GM10266 (cell line): ENCODE results near the gene DIRAS3.

Source experiments
- DNase-seq: peaks from one replicate; pipeline ENCODE4 v3.0.0; 2012; ENCODE audit errors: extremely low spot score
- CTCF ChIP-seq: IDR thresholded peaks from 2 replicates; pipeline ENCODE4 v1.5.1; 2012; ENCODE audit warnings: mild to moderate bottlenecking, low read depth; ENCODE audit not compliant: control insufficient read depth, insufficient read depth; ENCODE audit errors: missing control alignments

The DIRAS3 gene

DNA sequence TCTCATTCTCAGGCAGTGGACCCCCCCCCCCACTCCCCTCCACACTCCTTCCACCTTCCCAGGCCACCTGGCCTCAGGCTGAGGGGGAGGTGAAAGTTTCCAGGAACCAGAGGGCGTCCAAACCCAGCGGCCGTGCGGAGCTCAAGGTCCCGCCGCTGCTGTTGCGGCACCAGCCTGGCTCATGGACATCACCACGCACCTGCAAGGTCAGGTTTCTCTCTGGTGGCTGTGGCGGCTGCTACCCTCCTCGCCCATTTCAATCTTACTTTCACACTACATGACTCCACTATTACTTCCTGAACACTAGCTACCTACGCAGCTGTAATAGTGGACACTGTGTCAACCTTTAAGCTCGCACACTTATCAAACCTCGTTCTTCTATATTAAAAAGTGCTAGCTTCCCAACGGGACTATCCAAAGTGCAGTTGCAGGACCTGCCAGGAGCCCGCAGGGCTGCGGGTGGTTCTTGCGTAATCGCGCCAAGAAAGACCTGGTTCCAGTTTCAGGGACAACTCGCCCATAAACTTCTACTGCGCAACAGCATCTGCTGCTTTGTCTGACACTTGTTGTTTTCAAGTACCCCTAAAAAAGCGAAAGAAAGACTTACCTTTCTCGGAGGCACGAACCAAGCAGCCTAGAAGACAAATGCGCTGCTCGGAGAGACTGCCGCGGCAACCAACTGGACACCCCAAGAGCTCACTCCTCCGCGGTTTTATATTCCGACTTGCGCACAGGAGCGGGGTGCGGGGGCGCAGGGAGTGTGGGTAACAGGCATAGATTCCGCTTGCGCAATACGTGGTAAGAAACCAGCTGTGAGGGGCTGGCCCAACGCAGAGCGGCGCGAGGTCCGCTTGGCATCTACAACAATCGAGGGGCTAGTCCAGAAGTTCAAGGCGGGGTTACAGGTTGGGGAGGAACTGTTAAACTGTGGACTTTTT is at the start of gene DIRAS3:
DIRAS3 (minus strand) TSS at position 687 of the 938 bp plus-strand sequence. CDS start 3,330 bp downstream, outside the sequence.
- no peak for DNase-seq
- no peak for TF ChIP-seq CTCF

- no peak for TF ChIP-seq CTCF
Observed at GRCh38 chr1:68093737-68094136, 43.3 kb upstream of the DIRAS3 start.

GRCh38 chr1:68087184-68087583 is 36.8 kb upstream of the DIRAS3 start:
- DNase-seq, result no peak
- no peak for TF ChIP-seq CTCF

More at GRCh38 chr1:68093737-68094136, 43.3 kb upstream of the DIRAS3 start:
- no peak for DNase-seq

DNA sequence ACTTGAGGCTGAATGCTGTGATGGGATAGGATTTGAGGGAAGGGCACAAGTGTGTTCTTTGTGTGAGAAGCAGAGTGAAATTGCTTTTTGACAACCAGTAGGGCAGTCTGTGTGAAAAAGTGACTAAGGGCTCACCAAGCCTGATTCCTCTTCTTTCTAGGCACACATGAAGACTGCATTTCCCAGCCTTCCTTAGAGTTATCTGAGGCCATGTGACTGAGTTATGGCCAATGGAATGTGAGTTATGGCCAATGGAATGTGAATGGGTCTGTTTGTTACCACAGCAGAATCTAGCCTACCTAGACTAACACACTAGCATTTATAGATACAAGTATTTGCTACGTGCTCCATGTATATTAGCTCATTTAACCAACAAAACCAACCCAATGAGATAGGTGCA is 35.3 kb upstream of the DIRAS3 start:
- no peak for TF ChIP-seq CTCF
- DNase-seq, result no peak

DNA sequence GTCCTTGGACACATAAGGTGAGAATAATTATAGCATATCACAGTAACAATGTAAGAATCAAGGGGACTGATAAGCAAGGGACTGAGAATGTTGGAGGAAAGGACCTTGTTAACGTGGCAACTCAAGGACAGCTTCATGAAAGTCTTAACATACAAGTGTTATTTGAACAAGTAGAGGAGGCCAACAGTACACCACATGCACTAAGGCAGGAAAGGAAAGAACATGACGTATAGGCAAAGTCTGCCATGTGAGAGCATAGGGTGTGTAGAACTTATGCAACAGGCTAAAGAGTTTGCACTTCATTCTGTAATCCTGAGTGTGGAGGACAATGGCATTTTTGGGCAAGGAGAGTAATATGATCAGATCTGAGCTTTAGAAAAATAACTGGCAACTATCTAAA is 33.3 kb upstream of the DIRAS3 start:
- no peak for DNase-seq
- no peak for TF ChIP-seq CTCF

- DNase-seq, result no peak
- no peak for TF ChIP-seq CTCF
Observed at GRCh38 chr1:68081775-68082283, 31.4 kb upstream of the DIRAS3 start.

DNA sequence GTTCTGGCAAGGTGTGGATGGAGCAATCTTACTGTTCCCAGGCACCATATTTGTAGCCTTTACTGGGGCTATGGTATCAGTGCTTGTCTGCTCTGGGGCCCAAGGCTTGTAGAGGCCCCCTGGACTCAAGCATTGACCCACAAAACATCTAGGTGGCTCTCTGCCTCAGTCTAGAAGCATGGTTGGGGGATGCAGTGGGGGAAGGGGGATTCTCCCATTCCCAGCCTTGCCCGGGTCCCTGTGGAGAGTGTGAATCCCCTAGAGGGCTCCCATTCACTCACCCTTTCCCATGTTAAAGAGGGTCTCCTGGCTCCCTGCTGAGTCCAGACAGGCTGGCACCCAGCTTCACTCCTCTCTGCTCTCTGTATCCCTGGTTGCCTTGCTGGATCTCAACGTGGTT is 28.2 kb upstream of the DIRAS3 start:
- DNase-seq, result no peak
- TF ChIP-seq CTCF, result no peak
